ENCODE measurements around the gene ERVFRD-1.

ERVFRD-1 gene

GRCh38 chr6:11143394-11144371 lies 32.2 kb upstream of the ERVFRD-1 start:
- FAIRE-seq (no peak), DNase-seq (ENCODE audit: insufficient read length, low spot score) (no peak)
- TF ChIP-seq PAX5 (IDR thresholded peaks at IDR 0.05; ENCODE audit: insufficient read depth, low read length, severe bottlenecking) (no peak), POLR2AphosphoS5 (IDR thresholded peaks at IDR 0.05; ENCODE audit: low read depth, low read length) (no peak), SPI1 (IDR thresholded peaks at IDR 0.05; ENCODE audit: low read depth, low read length) (no peak), POLR2A (IDR thresholded peaks at IDR 0.05; ENCODE audit: low read depth, low read length) (no peak)

GRCh38 chr6:11142296-11143027 lies 30.9 kb upstream of the ERVFRD-1 start:
- DNase-seq (ENCODE audit: insufficient read length, low spot score) (no peak), FAIRE-seq (no peak)
- TF ChIP-seq PAX5 (IDR thresholded peaks at IDR 0.05; ENCODE audit: insufficient read depth, low read length, severe bottlenecking) (no peak), SPI1 (IDR thresholded peaks at IDR 0.05; ENCODE audit: low read depth, low read length) (peak; percentile 69)

- no peak for FAIRE-seq
- TF ChIP-seq SPI1 (IDR thresholded peaks at IDR 0.05; ENCODE audit: low read depth, low read length) (no peak), POLR2AphosphoS5 (IDR thresholded peaks at IDR 0.05; ENCODE audit: low read depth, low read length) (no peak), POLR2A (IDR thresholded peaks at IDR 0.05; ENCODE audit: low read depth, low read length) (no peak), TAF1 (IDR thresholded peaks at IDR 0.05; ENCODE audit: low read depth, low read length) (no peak), PAX5 (IDR thresholded peaks at IDR 0.05; ENCODE audit: insufficient read depth, low read length, severe bottlenecking) (no peak), POU2F2 (IDR thresholded peaks at IDR 0.05; ENCODE audit: low read depth, low read length) (no peak)
- no peak for DNase-seq (ENCODE audit: insufficient read length, low spot score)
Measured at GRCh38 chr6:11141295-11141694, 29.8 kb upstream of the ERVFRD-1 start.

- TF ChIP-seq POU2F2 (IDR thresholded peaks at IDR 0.05; ENCODE audit: low read depth, low read length): no peak
- no peak for TF ChIP-seq POLR2A (IDR thresholded peaks at IDR 0.05; ENCODE audit: low read depth, low read length)
- no peak for TF ChIP-seq TAF1 (IDR thresholded peaks at IDR 0.05; ENCODE audit: low read depth, low read length)
- TF ChIP-seq PAX5 (IDR thresholded peaks at IDR 0.05; ENCODE audit: insufficient read depth, low read length, severe bottlenecking): no peak
- no peak for TF ChIP-seq POLR2AphosphoS5 (IDR thresholded peaks at IDR 0.05; ENCODE audit: low read depth, low read length)
- TF ChIP-seq SPI1 (IDR thresholded peaks at IDR 0.05; ENCODE audit: low read depth, low read length): no peak
- FAIRE-seq: no peak
- no peak for DNase-seq (ENCODE audit: insufficient read length, low spot score)
Measured at GRCh38 chr6:11140056-11140455, 28.5 kb upstream of the ERVFRD-1 start.

- FAIRE-seq (peak; percentile 71), DNase-seq (ENCODE audit: insufficient read length, low spot score) (no peak)
Measured at GRCh38 chr6:11139051-11139960, 27.8 kb upstream of the ERVFRD-1 start.

GRCh38 chr6:11136809-11137208 lies 25.3 kb upstream of the ERVFRD-1 start:
- no peak for TF ChIP-seq POLR2A (IDR thresholded peaks at IDR 0.05; ENCODE audit: low read depth, low read length)
- TF ChIP-seq POLR2AphosphoS5 (IDR thresholded peaks at IDR 0.05; ENCODE audit: low read depth, low read length): no peak
- no peak for TF ChIP-seq SPI1 (IDR thresholded peaks at IDR 0.05; ENCODE audit: low read depth, low read length)
- TF ChIP-seq POU2F2 (IDR thresholded peaks at IDR 0.05; ENCODE audit: low read depth, low read length): no peak
- no peak for TF ChIP-seq PAX5 (IDR thresholded peaks at IDR 0.05; ENCODE audit: insufficient read depth, low read length, severe bottlenecking)
- no peak for TF ChIP-seq TAF1 (IDR thresholded peaks at IDR 0.05; ENCODE audit: low read depth, low read length)
- DNase-seq (ENCODE audit: insufficient read length, low spot score) (no peak), FAIRE-seq (no peak)

More at GRCh38 chr6:11139051-11139960, 27.8 kb upstream of the ERVFRD-1 start:
- TF ChIP-seq POU2F2 (IDR thresholded peaks at IDR 0.05; ENCODE audit: low read depth, low read length) (no peak), POLR2AphosphoS5 (IDR thresholded peaks at IDR 0.05; ENCODE audit: low read depth, low read length) (no peak), SPI1 (IDR thresholded peaks at IDR 0.05; ENCODE audit: low read depth, low read length) (no peak; the same call in 1 of the 2 replicates), PAX5 (IDR thresholded peaks at IDR 0.05; ENCODE audit: insufficient read depth, low read length, severe bottlenecking) (no peak), TAF1 (IDR thresholded peaks at IDR 0.05; ENCODE audit: low read depth, low read length) (no peak), POLR2A (IDR thresholded peaks at IDR 0.05; ENCODE audit: low read depth, low read length) (no peak)

GRCh38 chr6:11133281-11133680 lies 21.8 kb upstream of the ERVFRD-1 start:
- DNase-seq (ENCODE audit: insufficient read length, low spot score) (no peak), FAIRE-seq (no peak)
- no peak for TF ChIP-seq PAX5 (IDR thresholded peaks at IDR 0.05; ENCODE audit: insufficient read depth, low read length, severe bottlenecking)

- TF ChIP-seq POLR2AphosphoS5 (IDR thresholded peaks at IDR 0.05; ENCODE audit: low read depth, low read length) (no peak), POLR2A (IDR thresholded peaks at IDR 0.05; ENCODE audit: low read depth, low read length) (no peak), PAX5 (IDR thresholded peaks at IDR 0.05; ENCODE audit: insufficient read depth, low read length, severe bottlenecking) (no peak), TAF1 (IDR thresholded peaks at IDR 0.05; ENCODE audit: low read depth, low read length) (no peak), SPI1 (IDR thresholded peaks at IDR 0.05; ENCODE audit: low read depth, low read length) (no peak), POU2F2 (IDR thresholded peaks at IDR 0.05; ENCODE audit: low read depth, low read length) (no peak)
- FAIRE-seq: no peak
- no peak for DNase-seq (ENCODE audit: insufficient read length, low spot score)
Measured at GRCh38 chr6:11132194-11132888, 20.8 kb upstream of the ERVFRD-1 start.

Measured in GM12891 (cell line).